ENCODE measurements around the gene GP1BB.

Gene GP1BB

GRCh38 chr22:19716829-19717105 lies 6.6 kb upstream of the GP1BB start:
- peaks cover 22% of the 10 kb centered on the region for H3K27me3 Mint-ChIP-seq
- no peak overlapping the region for H3K27ac Mint-ChIP-seq
- peaks cover 11% of the 10 kb centered on the region for H3K4me1 Mint-ChIP-seq
- H3K4me3 Mint-ChIP-seq = peak overlapping the region; percentile 30
- peaks cover 2% of the 10 kb centered on the region for H3K36me3 Mint-ChIP-seq
- H3K9me3 Mint-ChIP-seq = no peaks in the 10 kb centered on the region

GRCh38 chr22:19717181-19717580 lies 6.2 kb upstream of the GP1BB start:
- Mint-ChIP-seq H3K9me3 (no peaks in the 10 kb centered on the region), H3K27ac (no peak overlapping the region), H3K4me3 (peak overlapping the region; percentile 15), H3K36me3 (peaks cover 2% of the 10 kb centered on the region), H3K4me1 (peaks cover 11% of the 10 kb centered on the region), H3K27me3 (peaks cover 22% of the 10 kb centered on the region)

GRCh38 chr22:19717691-19718455 lies 5.5 kb upstream of the GP1BB start:
- peaks cover 2% of the 10 kb centered on the region for H3K36me3 Mint-ChIP-seq
- peaks cover 11% of the 10 kb centered on the region for H3K4me1 Mint-ChIP-seq
- H3K27me3 Mint-ChIP-seq = peaks cover 22% of the 10 kb centered on the region
- peak overlapping the region; percentile 78 for H3K4me3 Mint-ChIP-seq
- H3K9me3 Mint-ChIP-seq = no peaks in the 10 kb centered on the region
- no peak overlapping the region for H3K27ac Mint-ChIP-seq

GRCh38 chr22:19718456-19719049 lies 4.8 kb upstream of the GP1BB start:
- Mint-ChIP-seq H3K9me3 (no peaks in the 10 kb centered on the region), H3K4me1 (peaks cover 18% of the 10 kb centered on the region), H3K27me3 (peaks cover 22% of the 10 kb centered on the region), H3K36me3 (peaks cover 2% of the 10 kb centered on the region), H3K27ac (no peak overlapping the region), H3K4me3 (no peak overlapping the region)

- peaks cover 20% of the 10 kb centered on the region for H3K27me3 Mint-ChIP-seq
- peaks cover 19% of the 10 kb centered on the region for H3K4me1 Mint-ChIP-seq
- no peaks in the 10 kb centered on the region for H3K9me3 Mint-ChIP-seq
- no peak overlapping the region for H3K27ac Mint-ChIP-seq
- peak overlapping the region; percentile 78 for H3K4me3 Mint-ChIP-seq
- H3K36me3 Mint-ChIP-seq = peaks cover 2% of the 10 kb centered on the region
These were observed 4.3 kb upstream of the GP1BB start for GRCh38 chr22:19719050-19719482.

GRCh38 chr22:19719488-19720021 lies 3.8 kb upstream of the GP1BB start:
- peaks cover 2% of the 10 kb centered on the region for H3K36me3 Mint-ChIP-seq
- peak overlapping the region; percentile 78 for H3K4me3 Mint-ChIP-seq
- no peak overlapping the region for H3K27ac Mint-ChIP-seq
- H3K27me3 Mint-ChIP-seq = peaks cover 21% of the 10 kb centered on the region
- no peaks in the 10 kb centered on the region for H3K9me3 Mint-ChIP-seq
- H3K4me1 Mint-ChIP-seq = peaks cover 19% of the 10 kb centered on the region

GRCh38 chr22:19720150-19720827 lies 3.0 kb upstream of the GP1BB start:
- H3K9me3 Mint-ChIP-seq = no peaks in the 10 kb centered on the region
- no peak overlapping the region for H3K27ac Mint-ChIP-seq
- H3K27me3 Mint-ChIP-seq = peaks cover 27% of the 10 kb centered on the region
- H3K4me3 Mint-ChIP-seq = no peak overlapping the region
- H3K4me1 Mint-ChIP-seq = peaks cover 19% of the 10 kb centered on the region
- H3K36me3 Mint-ChIP-seq = peaks cover 2% of the 10 kb centered on the region

- peaks cover 19% of the 10 kb centered on the region for H3K4me1 Mint-ChIP-seq
- no peaks in the 10 kb centered on the region for H3K9me3 Mint-ChIP-seq
- H3K27ac Mint-ChIP-seq = no peak overlapping the region
- H3K36me3 Mint-ChIP-seq = peaks cover 2% of the 10 kb centered on the region
- H3K27me3 Mint-ChIP-seq = peaks cover 28% of the 10 kb centered on the region
- H3K4me3 Mint-ChIP-seq = no peak overlapping the region
These were observed 2.4 kb upstream of the GP1BB start for GRCh38 chr22:19720999-19721329.

- Mint-ChIP-seq H3K4me1 (peaks cover 19% of the 10 kb centered on the region), H3K36me3 (peaks cover 2% of the 10 kb centered on the region), H3K4me3 (no peak overlapping the region), H3K27ac (no peak overlapping the region), H3K9me3 (no peaks in the 10 kb centered on the region), H3K27me3 (peaks cover 27% of the 10 kb centered on the region)
These were observed 1.8 kb upstream of the GP1BB start for GRCh38 chr22:19721330-19722177.

- Mint-ChIP-seq H3K27me3 (peaks cover 27% of the 10 kb centered on the region), H3K4me1 (peaks cover 19% of the 10 kb centered on the region), H3K36me3 (peaks cover 2% of the 10 kb centered on the region), H3K4me3 (no peak overlapping the region), H3K27ac (no peak overlapping the region), H3K9me3 (no peaks in the 10 kb centered on the region)
These were observed 959 bp upstream of the GP1BB start for GRCh38 chr22:19722178-19722981.

GRCh38 chr22:19722982-19723231 lies 432 bp upstream of the GP1BB start:
- H3K4me1 Mint-ChIP-seq = peaks cover 15% of the 10 kb centered on the region
- H3K27ac Mint-ChIP-seq = no peak overlapping the region
- H3K4me3 Mint-ChIP-seq = no peak overlapping the region
- no peaks in the 10 kb centered on the region for H3K9me3 Mint-ChIP-seq
- H3K36me3 Mint-ChIP-seq = peaks cover 2% of the 10 kb centered on the region
- peaks cover 28% of the 10 kb centered on the region for H3K27me3 Mint-ChIP-seq

- H3K9me3 Mint-ChIP-seq = no peaks in the 10 kb centered on the region
- H3K36me3 Mint-ChIP-seq = peaks cover 2% of the 10 kb centered on the region
- no peak overlapping the region for H3K27ac Mint-ChIP-seq
- H3K27me3 Mint-ChIP-seq = peaks cover 28% of the 10 kb centered on the region
- peak overlapping the region; percentile 61 for H3K4me3 Mint-ChIP-seq
- H3K4me1 Mint-ChIP-seq = peaks cover 14% of the 10 kb centered on the region
These were observed 866 bp downstream of the GP1BB start for GRCh38 chr22:19723983-19724827.

GRCh38 chr22:19724927-19725661 lies 1.8 kb downstream of the GP1BB start:
- peak overlapping the region; percentile 47 for H3K4me3 Mint-ChIP-seq
- H3K9me3 Mint-ChIP-seq = no peaks in the 10 kb centered on the region
- H3K27me3 Mint-ChIP-seq = peaks cover 22% of the 10 kb centered on the region
- H3K36me3 Mint-ChIP-seq = no peaks in the 10 kb centered on the region
- H3K4me1 Mint-ChIP-seq = peaks cover 7% of the 10 kb centered on the region
- peak overlapping the region; percentile 59 for H3K27ac Mint-ChIP-seq
